Neutrophil (primary cell): Measurements from ENCODE around the gene ALDH9A1.
"Not testable (repeated sequence)": the region's sequence is repeated elsewhere in the genome, so short reads cannot be mapped to it uniquely, and the experiment has no call there.

Experiments
- H3K27ac ChIP-seq: fragments of 200-600 bp; sonication (generic); 2 replicates; pipeline ENCODE4 v1.5.1; 2016; ENCODE audit warnings: mild to moderate bottlenecking, moderate library complexity
- H3K27me3 ChIP-seq: fragments of 200-600 bp; sonication (generic); 2 replicates; pipeline ENCODE4 v1.6.0; 2016; ENCODE audit warnings: mild to moderate bottlenecking
- H3K36me3 ChIP-seq: fragments of 200-600 bp; sonication (generic); 2 replicates; pipeline ENCODE4 v1.5.1; 2017
- H3K4me1 ChIP-seq, 2 experiments: fragments of 200-600 bp in 1 of 2; sonication (generic) in 1 of 2; 1 replicate in 1 of 2; 2 replicates in 1 of 2; pipeline versions ENCODE4 v1.5.1 to v1.6.1; 2013 to 2016; ENCODE audit warnings: low read depth in 1 of 2, low read length in 1 of 2, mild to moderate bottlenecking in 1 of 2, moderate library complexity in 1 of 2; ENCODE audit not compliant: control insufficient read depth in 1 of 2, insufficient read depth in 1 of 2
- H3K4me3 ChIP-seq, 2 experiments: fragments of 200-600 bp in 1 of 2; sonication (generic) in 1 of 2; 1 replicate in 1 of 2; 2 replicates in 1 of 2; pipeline ENCODE4 v1.5.1; 2013 to 2016; ENCODE audit warnings: low read depth in 1 of 2, low read length in 1 of 2, mild to moderate bottlenecking in 1 of 2, moderate library complexity in 1 of 2
- H3K9me3 ChIP-seq: fragments of 200-600 bp; sonication (generic); 2 replicates; pipeline ENCODE4 v1.5.1; 2016
- TF ChIP-seq, protein P1 (sequence below): fragments of 200-600 bp; sonication (generic); IDR thresholded peaks from 2 replicates; pipeline ENCODE4 v1.5.1; 2016; ENCODE audit warnings: antibody characterized with exemption

ALDH9A1 gene

GRCh38 chr1:165647517-165647916 is 50.8 kb downstream of the ALDH9A1 start:
- Histone ChIP-seq H3K36me3 (no peaks in the 10 kb centered on the region), H3K27me3 (no peaks in the 10 kb centered on the region), H3K27ac (no peak overlapping the region), H3K4me3 (no peak overlapping the region), H3K9me3 (no peaks in the 10 kb centered on the region), H3K4me1 (no peaks in the 10 kb centered on the region)
- TF ChIP-seq, protein P1, sequence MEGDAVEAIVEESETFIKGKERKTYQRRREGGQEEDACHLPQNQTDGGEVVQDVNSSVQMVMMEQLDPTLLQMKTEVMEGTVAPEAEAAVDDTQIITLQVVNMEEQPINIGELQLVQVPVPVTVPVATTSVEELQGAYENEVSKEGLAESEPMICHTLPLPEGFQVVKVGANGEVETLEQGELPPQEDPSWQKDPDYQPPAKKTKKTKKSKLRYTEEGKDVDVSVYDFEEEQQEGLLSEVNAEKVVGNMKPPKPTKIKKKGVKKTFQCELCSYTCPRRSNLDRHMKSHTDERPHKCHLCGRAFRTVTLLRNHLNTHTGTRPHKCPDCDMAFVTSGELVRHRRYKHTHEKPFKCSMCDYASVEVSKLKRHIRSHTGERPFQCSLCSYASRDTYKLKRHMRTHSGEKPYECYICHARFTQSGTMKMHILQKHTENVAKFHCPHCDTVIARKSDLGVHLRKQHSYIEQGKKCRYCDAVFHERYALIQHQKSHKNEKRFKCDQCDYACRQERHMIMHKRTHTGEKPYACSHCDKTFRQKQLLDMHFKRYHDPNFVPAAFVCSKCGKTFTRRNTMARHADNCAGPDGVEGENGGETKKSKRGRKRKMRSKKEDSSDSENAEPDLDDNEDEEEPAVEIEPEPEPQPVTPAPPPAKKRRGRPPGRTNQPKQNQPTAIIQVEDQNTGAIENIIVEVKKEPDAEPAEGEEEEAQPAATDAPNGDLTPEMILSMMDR, result no peak

- Histone ChIP-seq H3K36me3 (no peaks in the 10 kb centered on the region), H3K9me3 (no peaks in the 10 kb centered on the region), H3K4me1 (no peaks in the 10 kb centered on the region), H3K27me3 (no peaks in the 10 kb centered on the region), H3K4me3 (no peak overlapping the region), H3K27ac (no peak overlapping the region)
- TF ChIP-seq, protein P1, result no peak
These were observed 52.6 kb downstream of the ALDH9A1 start for GRCh38 chr1:165645654-165646366.

- Histone ChIP-seq H3K9me3 (no peaks in the 10 kb centered on the region), H3K4me1 (no peaks in the 10 kb centered on the region), H3K4me3 (no peak overlapping the region), H3K27ac (no peak overlapping the region), H3K36me3 (no peaks in the 10 kb centered on the region), H3K27me3 (no peaks in the 10 kb centered on the region)
- TF ChIP-seq, protein P1, result no peak
These were observed 54.2 kb downstream of the ALDH9A1 start for GRCh38 chr1:165644064-165644735.

- Histone ChIP-seq H3K27ac (no peak overlapping the region), H3K4me3 (no peak overlapping the region), H3K9me3 (no peaks in the 10 kb centered on the region), H3K27me3 (no peaks in the 10 kb centered on the region), H3K4me1 (no peaks in the 10 kb centered on the region), H3K36me3 (no peaks in the 10 kb centered on the region)
- TF ChIP-seq, protein P1, result no peak
These were observed 57.0 kb downstream of the ALDH9A1 start for GRCh38 chr1:165641231-165641987.

GRCh38 chr1:165639821-165640623 is 58.3 kb downstream of the ALDH9A1 start:
- Histone ChIP-seq H3K4me3 (no peak overlapping the region), H3K27ac (no peak overlapping the region), H3K27me3 (no peaks in the 10 kb centered on the region), H3K9me3 (no peaks in the 10 kb centered on the region), H3K36me3 (no peaks in the 10 kb centered on the region), H3K4me1 (no peaks in the 10 kb centered on the region)
- TF ChIP-seq, protein P1, result no peak

DNA sequence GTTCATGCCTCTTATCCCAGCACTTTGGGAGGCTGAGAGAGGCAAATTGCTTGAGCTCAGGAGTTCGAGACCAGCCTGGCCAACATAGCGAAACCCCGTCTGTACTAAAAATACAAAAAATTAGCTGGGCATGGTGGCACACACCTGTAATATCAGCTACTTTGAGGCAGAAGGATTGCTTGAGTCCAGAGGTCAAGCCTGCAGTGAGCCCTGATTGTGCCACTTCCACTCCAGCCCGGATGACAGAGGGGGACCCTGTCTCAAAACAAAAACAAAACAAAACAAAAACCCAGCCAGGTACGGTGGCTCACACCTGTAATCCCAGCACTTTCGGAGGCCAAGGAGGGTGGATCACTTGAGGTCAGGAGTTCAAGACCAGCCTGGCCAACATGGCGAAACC is 60.2 kb downstream of the ALDH9A1 start:
- not testable (repeated sequence) for H3K27ac ChIP-seq, H3K9me3 ChIP-seq, H3K27me3 ChIP-seq, H3K4me1 ChIP-seq, H3K36me3 ChIP-seq, H3K4me3 ChIP-seq
